Measurements from ENCODE around the gene TMEM163. TPM values are rescaled to one million over a fixed set of nuclear protein-coding genes. Genes with fewer than 3 reads are reported as not detected.

The TMEM163 gene
- total and polyA plus RNA-seq, 2 of the 13 experiments (the other 11 are each of a cell fraction or from before 2014, with no cell fraction given) = 0.05 TPM; not detected in 1

- no peak for TF ChIP-seq ZXDC (CRISPR knock-in tag; IDR thresholded peaks at IDR 0.05)
- peak; percentile 95 for TF ChIP-seq ZBTB33 (CRISPR knock-in tag; IDR thresholded peaks at IDR 0.05)
- peak; percentile 88 for TF ChIP-seq RARA (CRISPR knock-in tag; IDR thresholded peaks at IDR 0.05)
- TF ChIP-seq XBP1 (CRISPR knock-in tag; IDR thresholded peaks at IDR 0.05) = no peak
- TF ChIP-seq TSC22D2 (CRISPR knock-in tag; IDR thresholded peaks at IDR 0.05; ENCODE audit: borderline replicate concordance) = no peak
- TF ChIP-seq ZFY (CRISPR knock-in tag; IDR thresholded peaks at IDR 0.05) = 0 out of 2 replicates have a peak, but pooled peaks have one; percentile 31
- TF ChIP-seq YEATS2 (CRISPR knock-in tag; IDR thresholded peaks at IDR 0.05; ENCODE audit: borderline replicate concordance) = peak; percentile 53; the same call in 1 of the 2 replicates
- TF ChIP-seq PCBP2 (optimal IDR thresholded peaks at IDR 0.05; ENCODE audit: low read depth, low read length, poor library complexity, severe bottlenecking) = no peak
- peak; percentile 45; the same call in 1 of the 2 replicates for TF ChIP-seq CBX5 (CRISPR knock-in tag; IDR thresholded peaks at IDR 0.05; ENCODE audit: borderline replicate concordance)
- TF ChIP-seq ZNF251 (CRISPR knock-in tag; IDR thresholded peaks at IDR 0.05) = no peak
- TF ChIP-seq RBFOX2 (IDR thresholded peaks at IDR 0.05; ENCODE audit: low read depth, low read length) = no peak
- TF ChIP-seq STAG1 (CRISPR knock-in tag; IDR thresholded peaks at IDR 0.05) = 0 out of 2 replicates have a peak, but pooled peaks have one; percentile 5
- TF ChIP-seq ZNF33A (CRISPR knock-in tag; IDR thresholded peaks at IDR 0.05; ENCODE audit: borderline replicate concordance) = no peak
- 0 out of 2 replicates have a peak, but pooled peaks have one; percentile 36 for TF ChIP-seq ZBTB20 (CRISPR knock-in tag; IDR thresholded peaks at IDR 0.05; ENCODE audit: borderline replicate concordance, low read depth)
- no peak for TF ChIP-seq ZNF329 (CRISPR knock-in tag; IDR thresholded peaks at IDR 0.05; ENCODE audit: low read depth)
- TF ChIP-seq ZNF580 (CRISPR knock-in tag; IDR thresholded peaks at IDR 0.05; ENCODE audit: borderline replicate concordance, low read depth) = 0 out of 2 replicates have a peak, but pooled peaks have one; percentile 33
- TF ChIP-seq SALL1 (CRISPR knock-in tag; IDR thresholded peaks at IDR 0.05) = peak; percentile 79
- TF ChIP-seq MAFF (IDR thresholded peaks at IDR 0.05; ENCODE audit: low read depth, low read length) = 0 out of 2 replicates have a peak, but pooled peaks have one; percentile 3
- TF ChIP-seq ZBTB3 (CRISPR knock-in tag; IDR thresholded peaks at IDR 0.05; ENCODE audit: borderline replicate concordance, low read depth) = no peak
- no peak for TF ChIP-seq ZNF639 (CRISPR knock-in tag; conservative IDR thresholded peaks at IDR 0.05)
- TF ChIP-seq FLYWCH1 (CRISPR knock-in tag; IDR thresholded peaks at IDR 0.05) = 0 out of 2 replicates have a peak, but pooled peaks have one; percentile 2
- peak; percentile 40; the same call in 1 of the 2 replicates for TF ChIP-seq KDM2A (CRISPR knock-in tag; IDR thresholded peaks at IDR 0.05; ENCODE audit: borderline replicate concordance, low read depth)
- TF ChIP-seq ZNF629 (CRISPR knock-in tag; conservative IDR thresholded peaks at IDR 0.05) = no peak
- TF ChIP-seq HMGA1 (CRISPR knock-in tag; conservative IDR thresholded peaks at IDR 0.05) = no peak
Observed at GRCh38 chr2:134457765-134458472, 260.9 kb downstream of the TMEM163 start (continued).

Data from HepG2 (cell line).